ENCODE measurements around the gene SPRY4.

- TF ChIP-seq CTCF (conservative IDR thresholded peaks at IDR 0.05) (no peak), ZFX (IDR thresholded peaks at IDR 0.05) (no peak)
Measured at GRCh38 chr5:142301540-142301939, 23.3 kb downstream of the SPRY4 start.

All from C4-2B (cell line).